OCI-LY7 (cell line): Measurements from ENCODE around the gene SDF2.

ENCODE experiments used
- CTCF ChIP-seq: fragments of 200-600 bp; sonication (generic); conservative IDR thresholded peaks from 2 replicates; pipeline ENCODE4 v1.5.1; 2014; ENCODE audit warnings: mild to moderate bottlenecking, antibody characterized with exemption, low read length, moderate library complexity, mixed read lengths
- EZH2phosphoT487 ChIP-seq: fragments of 200-600 bp; sonication (generic); IDR thresholded peaks from 2 replicates; pipeline ENCODE4 v1.6.1; 2018; ENCODE audit warnings: low read depth, borderline replicate concordance, mild to moderate bottlenecking, mixed run types, antibody characterized with exemption, low read length, moderate library complexity, mixed read lengths

- TF ChIP-seq CTCF (no peak), EZH2phosphoT487 (no peak)
Observed at GRCh38 chr17:28669918-28670317, 8.2 kb upstream of the SDF2 start.
